Esophagus (tissue), 2 donors: Measurements from ENCODE around the gene CALHM5. TPM values are rescaled to one million over a fixed set of nuclear protein-coding genes. Genes with fewer than 3 reads are reported as not detected.

Experiments used
- H3K27ac ChIP-seq, 2 donors: one replicate each; pipeline ENCODE4 v1.5.1; 2013; ENCODE audit warnings: low read depth in 2 of 2, mild to moderate bottlenecking in 2 of 2, inconsistent platforms in 1 of 2, low read length in 1 of 2, moderate library complexity in 1 of 2
- H3K27me3 ChIP-seq, 2 donors: one replicate each; pipeline ENCODE4 v1.6.1; 2013; ENCODE audit warnings: low read length in 2 of 2, control low read depth in 1 of 2, mild to moderate bottlenecking in 1 of 2; ENCODE audit not compliant: insufficient read depth in 2 of 2, control insufficient read depth in 1 of 2
- H3K36me3 ChIP-seq, 2 donors: one replicate each; pipeline ENCODE4 v1.6.1; 2013; ENCODE audit warnings: low read length in 1 of 2; ENCODE audit not compliant: control insufficient read depth in 2 of 2, insufficient read depth in 2 of 2
- H3K4me1 ChIP-seq, 2 donors: one replicate each; pipeline ENCODE4 v1.6.1; 2013; ENCODE audit warnings: low read length in 1 of 2; ENCODE audit not compliant: control insufficient read depth in 2 of 2, insufficient read depth in 2 of 2
- H3K4me3 ChIP-seq, 2 donors: one replicate each; pipeline ENCODE4 v1.5.1; 2013; ENCODE audit warnings: low read length in 2 of 2, mild to moderate bottlenecking in 2 of 2, low read depth in 1 of 2, moderate library complexity in 1 of 2
- H3K9me3 ChIP-seq, 2 donors: one replicate each; pipeline ENCODE4 v1.6.1; 2013; ENCODE audit warnings: mild to moderate bottlenecking in 2 of 2, low read depth in 1 of 2, low read length in 1 of 2, moderate library complexity in 1 of 2; ENCODE audit not compliant: control insufficient read depth in 2 of 2, insufficient read depth in 1 of 2
- WGBS, 2 donors: extraction: QIAGEN DNeasy Blood & Tissue Kit; methylation state at CpG; one replicate each; pipeline ENCODE4 v1.1.7; 2013; 5-methylcytosine and 5-hydroxymethylcytosine counted together
- polyA plus RNA-seq, 2 donors: library from polyadenylated mRNA; stranded (reverse); fragments of 200-250 nt; gene quantifications; one replicate each; pipeline ENCODE4 v1.2.3, GENCODE V29; 2013
- donor health status: healthy with polysubstance abuse.
- donor health status: Bipolar disorder and iron deficiency.

The CALHM5 gene
- polyA plus RNA-seq, 2 donors, result 0.12 to 0.21 TPM

- Histone ChIP-seq H3K4me3 (no peak overlapping the region), H3K27me3 (no peaks in the 10 kb centered on the region), H3K4me1 (no peaks in the 10 kb centered on the region), H3K9me3 (no peaks in the 10 kb centered on the region), H3K27ac (no peak overlapping the region), H3K36me3 (no peaks in the 10 kb centered on the region)
- 88 to 95% methylated on average over 2 of the region's 2 CpGs for WGBS, 2 donors
Observed at GRCh38 chr6:116522896-116523295, 11.5 kb downstream of the CALHM5 start.

GRCh38 chr6:116524236-116524635 lies 12.8 kb downstream of the CALHM5 start:
- H3K9me3 ChIP-seq, result no peaks in the 10 kb centered on the region
- H3K4me3 ChIP-seq, result no peak overlapping the region
- no peaks in the 10 kb centered on the region for H3K27me3 ChIP-seq
- H3K27ac ChIP-seq, result no peak overlapping the region
- WGBS, 2 donors, result 85% methylated on average over 2 of the region's 2 CpGs
- no peaks in the 10 kb centered on the region for H3K4me1 ChIP-seq
- H3K36me3 ChIP-seq, result no peaks in the 10 kb centered on the region

GRCh38 chr6:116528133-116528532 lies 16.7 kb downstream of the CALHM5 start:
- 53 to 64% methylated on average over 1 of the region's 1 CpG for WGBS, 2 donors
- Histone ChIP-seq H3K36me3 (no peaks in the 10 kb centered on the region), H3K4me1 (no peaks in the 10 kb centered on the region), H3K4me3 (no peak overlapping the region), H3K27me3 (no peaks in the 10 kb centered on the region), H3K27ac (no peak overlapping the region), H3K9me3 (no peaks in the 10 kb centered on the region)

GRCh38 chr6:116528780-116529179 lies 17.3 kb downstream of the CALHM5 start:
- Histone ChIP-seq H3K9me3 (no peaks in the 10 kb centered on the region), H3K36me3 (no peaks in the 10 kb centered on the region), H3K4me1 (no peaks in the 10 kb centered on the region), H3K27ac (no peak overlapping the region), H3K27me3 (no peaks in the 10 kb centered on the region), H3K4me3 (no peak overlapping the region)
- WGBS, 2 donors, result 61 to 62% methylated on average over 3 of the region's 3 CpGs

- Histone ChIP-seq H3K27ac (no peak overlapping the region), H3K36me3 (no peaks in the 10 kb centered on the region), H3K9me3 (no peaks in the 10 kb centered on the region), H3K27me3 (no peaks in the 10 kb centered on the region), H3K4me1 (no peaks in the 10 kb centered on the region), H3K4me3 (no peak overlapping the region)
- WGBS, 2 donors, result 82 to 87% methylated on average over 3 of the region's 3 CpGs
Observed at GRCh38 chr6:116529466-116530290, 18.2 kb downstream of the CALHM5 start.

GRCh38 chr6:116530436-116530835 lies 19.0 kb downstream of the CALHM5 start:
- 68 to 72% methylated on average over 2 of the region's 2 CpGs for WGBS, 2 donors
- Histone ChIP-seq H3K27me3 (no peaks in the 10 kb centered on the region), H3K9me3 (no peaks in the 10 kb centered on the region), H3K4me1 (no peaks in the 10 kb centered on the region), H3K36me3 (no peaks in the 10 kb centered on the region), H3K27ac (no peak overlapping the region), H3K4me3 (no peak overlapping the region)

GRCh38 chr6:116531675-116532570 lies 20.5 kb downstream of the CALHM5 start:
- WGBS, 2 donors, result 74 to 82% methylated on average over 12 of the region's 12 CpGs
- H3K4me3 ChIP-seq, result no peak overlapping the region

GRCh38 chr6:116533233-116533957 lies 22.0 kb downstream of the CALHM5 start:
- WGBS, 2 donors, result 75 to 76% methylated on average over 9 of the region's 9 CpGs
- no peaks in the 10 kb centered on the region for H3K9me3 ChIP-seq
- H3K4me3 ChIP-seq, result no peak overlapping the region

More at GRCh38 chr6:116531675-116532570, 20.5 kb downstream of the CALHM5 start:
- Histone ChIP-seq H3K27me3 (no peaks in the 10 kb centered on the region), H3K27ac (no peak overlapping the region), H3K4me1 (no peaks in the 10 kb centered on the region), H3K9me3 (no peaks in the 10 kb centered on the region), H3K36me3 (no peaks in the 10 kb centered on the region)

GRCh38 chr6:116535109-116535508 lies 23.7 kb downstream of the CALHM5 start:
- Histone ChIP-seq H3K4me3 (no peak overlapping the region), H3K9me3 (no peaks in the 10 kb centered on the region), H3K36me3 (no peaks in the 10 kb centered on the region), H3K27ac (no peak overlapping the region), H3K27me3 (no peaks in the 10 kb centered on the region), H3K4me1 (no peaks in the 10 kb centered on the region)

More at GRCh38 chr6:116533233-116533957, 22.0 kb downstream of the CALHM5 start:
- H3K27me3 ChIP-seq, result no peaks in the 10 kb centered on the region
- H3K36me3 ChIP-seq, result no peaks in the 10 kb centered on the region
- H3K27ac ChIP-seq, result no peak overlapping the region
- H3K4me1 ChIP-seq, result no peaks in the 10 kb centered on the region
